ENCODE data around the gene GRIN2A. TPM values are rescaled to one million over a fixed set of nuclear protein-coding genes. Genes with fewer than 3 reads are reported as not detected.

The GRIN2A gene
- total RNA-seq, 1 donor: 3.4 TPM

GRCh38 chr16:10206215-10206614, 24.0 kb upstream of the GRIN2A start:
- no peak overlapping the region for H3K4me3 ChIP-seq (ENCODE audit: low read depth, low read length)
- no peak for TF ChIP-seq CTCF (IDR thresholded peaks at IDR 0.05; ENCODE audit: insufficient read depth, low read length)
- no peak for DNase-seq (ENCODE audit: low read depth)

- H3K4me3 ChIP-seq (ENCODE audit: low read depth, low read length): no peak overlapping the region
- no peak for DNase-seq (ENCODE audit: low read depth)
- TF ChIP-seq CTCF (IDR thresholded peaks at IDR 0.05; ENCODE audit: insufficient read depth, low read length): no peak
Measured at GRCh38 chr16:10205688-10206087, 23.5 kb upstream of the GRIN2A start.

GRCh38 chr16:10202649-10203048, 20.4 kb upstream of the GRIN2A start:
- H3K4me3 ChIP-seq (ENCODE audit: low read depth, low read length): no peak overlapping the region
- DNase-seq (ENCODE audit: low read depth): no peak
- no peak for TF ChIP-seq CTCF (IDR thresholded peaks at IDR 0.05; ENCODE audit: insufficient read depth, low read length)

GRCh38 chr16:10200637-10201586, 18.7 kb upstream of the GRIN2A start:
- no peak overlapping the region for H3K4me3 ChIP-seq (ENCODE audit: low read depth, low read length)
- no peak for DNase-seq (ENCODE audit: low read depth)
- no peak for TF ChIP-seq CTCF (IDR thresholded peaks at IDR 0.05; ENCODE audit: insufficient read depth, low read length)

- DNase-seq (ENCODE audit: low read depth): no peak
- H3K4me3 ChIP-seq (ENCODE audit: low read depth, low read length): no peak overlapping the region
- TF ChIP-seq CTCF (IDR thresholded peaks at IDR 0.05; ENCODE audit: insufficient read depth, low read length): no peak
Measured at GRCh38 chr16:10196999-10197398, 14.8 kb upstream of the GRIN2A start.

- TF ChIP-seq CTCF (IDR thresholded peaks at IDR 0.05; ENCODE audit: insufficient read depth, low read length): no peak
- H3K4me3 ChIP-seq (ENCODE audit: low read depth, low read length): no peak overlapping the region
- no peak for DNase-seq (ENCODE audit: low read depth)
Measured at GRCh38 chr16:10191096-10191495, 8.9 kb upstream of the GRIN2A start.
